NCI-H510A treated with DMSO at 0.1 percent for 48 hours (cell line): ENCODE results near the gene FCRLB.
A peak's percentile ranks its signal among the peaks of the same experiment; 100 is the strongest.
"Not testable (repeated sequence)": the region's sequence is repeated elsewhere in the genome, so short reads cannot be mapped to it uniquely, and the experiment has no call there.

Experiments
- DNase-seq: peaks from one replicate; lab custom pipeline; 2025; lab: John Stamatoyannopoulos, UW

FCRLB gene

GRCh38 chr1:161739865-161740566, 18.7 kb downstream of the FCRLB start:
- no peak for DNase-seq

DNA sequence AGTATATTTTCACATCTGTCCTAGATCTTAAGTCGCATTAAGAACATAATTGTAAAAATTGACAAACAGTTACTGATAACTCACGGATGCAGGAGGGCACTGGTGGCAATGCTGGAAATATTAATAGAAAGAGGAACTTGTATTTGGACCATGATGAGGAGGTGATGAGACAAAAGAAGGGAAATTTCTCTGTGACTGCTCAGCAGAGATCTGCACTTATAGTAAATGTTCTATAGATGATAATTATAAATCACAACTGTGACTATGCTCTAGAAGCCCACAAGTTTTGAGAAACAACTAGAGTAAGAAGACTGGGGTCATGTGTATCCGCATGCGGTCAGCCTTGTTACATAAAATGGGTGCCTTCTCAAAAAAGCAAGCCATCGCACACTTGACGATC, 19.6 kb downstream of the FCRLB start:
- DNase-seq = no peak

GRCh38 chr1:161743231-161743630, 21.9 kb downstream of the FCRLB start:
- DNase-seq = no peak

DNA sequence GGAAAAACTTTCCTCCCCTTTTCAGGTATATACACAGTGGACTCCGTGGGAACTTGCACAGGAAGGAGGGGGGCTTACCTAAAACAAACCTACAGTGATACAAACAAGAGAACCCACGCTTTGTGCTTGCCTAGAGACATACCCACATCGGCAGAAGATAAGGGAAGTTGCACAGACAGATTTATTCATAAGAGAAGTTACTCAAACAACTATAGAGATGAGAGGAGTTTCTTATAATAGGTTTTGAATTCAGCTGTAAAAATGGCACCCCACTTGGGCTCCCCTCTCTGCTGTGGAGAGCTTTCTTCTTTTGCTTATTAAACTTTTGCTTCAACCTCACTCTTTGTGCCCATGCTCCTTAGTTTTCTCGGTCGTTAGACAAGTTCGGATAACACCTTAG, 26.5 kb downstream of the FCRLB start:
- no peak for DNase-seq

GRCh38 chr1:161749509-161750407, 28.4 kb downstream of the FCRLB start, which contains the start of gene DUSP12:
DUSP12 (plus strand) TSS chr1:161749786; CDS start chr1:161749802, 16 bp downstream.
- DNase-seq = peak; percentile 92

DNA sequence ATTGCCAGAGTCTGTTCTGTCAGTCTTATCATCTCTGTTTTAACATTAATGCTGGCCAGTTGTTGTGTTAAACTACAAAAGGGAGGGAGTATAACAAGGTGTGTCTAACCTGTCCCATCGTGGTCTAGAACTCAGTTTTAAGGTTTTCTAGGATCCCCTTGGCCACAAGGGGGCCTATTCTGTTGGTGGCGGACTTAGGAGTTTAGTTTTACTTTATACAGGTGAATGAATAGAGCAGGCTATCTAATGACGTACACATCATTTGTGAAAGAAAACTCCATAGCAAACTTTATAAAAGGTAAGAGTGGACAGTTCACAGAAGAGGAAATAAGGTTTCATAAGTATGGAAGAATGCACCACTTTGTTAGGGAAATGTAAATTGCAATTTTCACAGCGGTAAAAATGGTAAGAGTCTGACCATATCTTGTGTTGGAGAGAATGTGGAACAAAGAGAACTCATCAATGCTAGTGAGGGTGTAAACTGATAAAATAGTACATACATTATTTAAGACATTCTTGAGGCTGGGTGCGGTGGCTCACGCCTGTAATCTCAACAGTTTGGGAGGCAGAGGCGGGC, 42.3 kb downstream of the FCRLB start:
- DNase-seq = peak; percentile 24

GRCh38 chr1:161766102-161766981, 45.0 kb downstream of the FCRLB start, which contains the start of gene ATF6:
ATF6 (plus strand) TSS chr1:161766320; CDS start chr1:161766361, 41 bp downstream.
- DNase-seq = peak; percentile 89

- no peak for DNase-seq
These were observed 47.1 kb downstream of the FCRLB start for GRCh38 chr1:161768461-161768860.

- no peak for DNase-seq
These were observed 47.8 kb downstream of the FCRLB start for GRCh38 chr1:161768986-161769672.

- not testable (repeated sequence) for DNase-seq
These were observed 48.3 kb downstream of the FCRLB start for GRCh38 chr1:161769673-161770045.

GRCh38 chr1:161770250-161770649, 48.9 kb downstream of the FCRLB start:
- no peak for DNase-seq

GRCh38 chr1:161771161-161771560, 49.8 kb downstream of the FCRLB start:
- no peak for DNase-seq

DNA sequence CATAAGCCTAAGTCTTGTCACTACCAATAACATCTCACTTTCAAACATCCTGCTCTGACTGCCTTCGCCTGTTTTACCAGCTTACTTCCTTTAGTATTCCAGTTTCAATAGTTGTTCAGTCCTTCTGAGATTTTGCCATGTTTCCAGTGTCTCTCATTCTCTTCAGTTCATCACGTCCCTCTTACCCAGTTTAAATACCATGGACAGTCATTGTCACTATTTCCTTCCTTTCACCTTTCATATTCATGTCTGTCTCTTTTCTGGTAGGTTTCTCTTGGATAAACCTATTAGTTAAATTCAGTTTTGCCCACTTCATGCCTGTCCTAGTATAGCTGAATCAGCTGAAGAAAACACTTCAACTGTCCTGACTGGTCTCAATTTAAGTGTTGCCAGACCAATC, 50.6 kb downstream of the FCRLB start:
- no peak for DNase-seq

DNA sequence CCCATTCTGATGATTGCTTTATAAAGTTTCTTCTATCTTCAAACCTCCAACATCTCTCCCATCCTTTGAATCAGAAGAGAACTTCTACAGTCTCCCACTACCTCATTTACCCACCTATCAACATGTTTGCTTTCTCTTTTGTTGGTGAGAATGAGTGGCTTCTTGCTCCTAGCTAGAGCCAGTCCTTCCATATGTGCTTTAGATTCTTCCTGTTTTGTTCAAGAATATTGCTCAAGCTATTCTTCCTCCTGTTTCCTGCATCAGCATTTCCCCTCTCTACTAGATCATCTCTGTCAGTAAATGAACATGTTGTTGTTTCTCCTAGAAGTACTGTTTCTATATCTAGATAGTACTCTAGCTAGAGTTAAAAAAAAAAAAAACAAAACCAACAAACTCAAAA, 51.1 kb downstream of the FCRLB start:
- DNase-seq = no peak

GRCh38 chr1:161773791-161774190, 52.4 kb downstream of the FCRLB start:
- DNase-seq = no peak

- no peak for DNase-seq
These were observed 55.9 kb downstream of the FCRLB start for GRCh38 chr1:161777261-161777660.
